ENCODE data around the gene PTGFRN.

The PTGFRN gene

GRCh38 chr1:116987256-116987555 is 77.5 kb downstream of the PTGFRN start:
- H3K36me3 ChIP-seq = 0 out of 2 replicates have a peak, but pooled peaks cover 2% of the 10 kb centered on the region
- no peak overlapping the region for H3K27ac ChIP-seq
- no peak overlapping the region for H3K4me3 ChIP-seq (ENCODE audit: low read depth, low read length)
- TF ChIP-seq CTCF (IDR thresholded peaks at IDR 0.05; ENCODE audit: low read depth, low read length) = no peak
- no peaks in the 10 kb centered on the region for H3K9me3 ChIP-seq (ENCODE audit: severe bottlenecking)
- no peaks in the 10 kb centered on the region for H3K27me3 ChIP-seq (ENCODE audit: insufficient read depth, low read depth, severe bottlenecking)
- DNase-seq = no peak

- DNase-seq = no peak
- Histone ChIP-seq H3K4me3 (ENCODE audit: low read depth, low read length) (no peak overlapping the region), H3K9me3 (ENCODE audit: severe bottlenecking) (no peaks in the 10 kb centered on the region), H3K27ac (no peak overlapping the region), H3K36me3 (0 out of 2 replicates have a peak, but pooled peaks cover 2% of the 10 kb centered on the region), H3K27me3 (ENCODE audit: insufficient read depth, low read depth, severe bottlenecking) (no peaks in the 10 kb centered on the region)
- no peak for TF ChIP-seq CTCF (IDR thresholded peaks at IDR 0.05; ENCODE audit: low read depth, low read length)
These were observed 78.5 kb downstream of the PTGFRN start for GRCh38 chr1:116988248-116988647.

GRCh38 chr1:116988908-116989307 is 79.2 kb downstream of the PTGFRN start:
- no peak for TF ChIP-seq CTCF (IDR thresholded peaks at IDR 0.05; ENCODE audit: low read depth, low read length)
- no peak overlapping the region for H3K27ac ChIP-seq
- no peak overlapping the region for H3K4me3 ChIP-seq (ENCODE audit: low read depth, low read length)
- H3K9me3 ChIP-seq (ENCODE audit: severe bottlenecking) = no peaks in the 10 kb centered on the region
- H3K27me3 ChIP-seq (ENCODE audit: insufficient read depth, low read depth, severe bottlenecking) = no peaks in the 10 kb centered on the region
- H3K36me3 ChIP-seq = 0 out of 2 replicates have a peak, but pooled peaks cover 2% of the 10 kb centered on the region
- no peak for DNase-seq

GRCh38 chr1:116989835-116990234 is 80.1 kb downstream of the PTGFRN start:
- 0 out of 2 replicates have a peak, but pooled peaks cover 2% of the 10 kb centered on the region for H3K36me3 ChIP-seq
- DNase-seq = no peak

GRCh38 chr1:116990612-116991151 is 81.0 kb downstream of the PTGFRN start:
- no peak overlapping the region for H3K27ac ChIP-seq
- DNase-seq = no peak
- H3K4me3 ChIP-seq (ENCODE audit: low read depth, low read length) = no peak overlapping the region
- no peak for TF ChIP-seq CTCF (IDR thresholded peaks at IDR 0.05; ENCODE audit: low read depth, low read length)
- no peaks in the 10 kb centered on the region for H3K27me3 ChIP-seq (ENCODE audit: insufficient read depth, low read depth, severe bottlenecking)
- H3K9me3 ChIP-seq (ENCODE audit: severe bottlenecking) = no peaks in the 10 kb centered on the region
- no peaks in the 10 kb centered on the region for H3K36me3 ChIP-seq

More at GRCh38 chr1:116989835-116990234, 80.1 kb downstream of the PTGFRN start:
- Histone ChIP-seq H3K27ac (no peak overlapping the region), H3K4me3 (ENCODE audit: low read depth, low read length) (no peak overlapping the region), H3K9me3 (ENCODE audit: severe bottlenecking) (no peaks in the 10 kb centered on the region), H3K27me3 (ENCODE audit: insufficient read depth, low read depth, severe bottlenecking) (no peaks in the 10 kb centered on the region)
- TF ChIP-seq CTCF (IDR thresholded peaks at IDR 0.05; ENCODE audit: low read depth, low read length) = no peak

GRCh38 chr1:116991171-116991845 is 81.6 kb downstream of the PTGFRN start:
- H3K36me3 ChIP-seq = no peaks in the 10 kb centered on the region
- TF ChIP-seq CTCF (IDR thresholded peaks at IDR 0.05; ENCODE audit: low read depth, low read length) = no peak
- H3K27ac ChIP-seq = no peak overlapping the region
- no peak for DNase-seq
- H3K4me3 ChIP-seq (ENCODE audit: low read depth, low read length) = no peak overlapping the region
- H3K9me3 ChIP-seq (ENCODE audit: severe bottlenecking) = no peaks in the 10 kb centered on the region
- no peaks in the 10 kb centered on the region for H3K27me3 ChIP-seq (ENCODE audit: insufficient read depth, low read depth, severe bottlenecking)
